Large intestine (tissue), 3 donors: Measurements from ENCODE around the gene MORN3. TPM values are rescaled to one million over a fixed set of nuclear protein-coding genes. Genes with fewer than 3 reads are reported as not detected.
"Not testable (repeated sequence)": the region's sequence is repeated elsewhere in the genome, so short reads cannot be mapped to it uniquely, and the experiment has no call there.

Source experiments
- DNase-seq, 2 donors: peaks; one replicate each; pipeline versions ENCODE4 v3.0.0 to v3.0.0-alpha.2; 2013
- H3K27ac ChIP-seq: one replicate; pipeline ENCODE4 v1.5.1; 2013; ENCODE audit warnings: low read length
- H3K27me3 ChIP-seq: 2 replicates; pipeline ENCODE4 v1.6.1; 2013; ENCODE audit warnings: low read length; ENCODE audit not compliant: control insufficient read depth, insufficient read depth
- H3K36me3 ChIP-seq: 2 replicates; pipeline ENCODE4 v1.6.1; 2013; ENCODE audit warnings: low read length; ENCODE audit not compliant: control insufficient read depth, insufficient read depth
- H3K4me1 ChIP-seq: one replicate; pipeline ENCODE4 v1.6.1; 2013; ENCODE audit warnings: low read length; ENCODE audit not compliant: control insufficient read depth, insufficient read depth
- H3K4me3 ChIP-seq: one replicate; pipeline ENCODE4 v1.5.1; 2013; ENCODE audit warnings: low read length
- H3K9me3 ChIP-seq: one replicate; pipeline ENCODE4 v1.6.1; 2013; ENCODE audit warnings: mild to moderate bottlenecking, low read depth, low read length, moderate library complexity; ENCODE audit not compliant: control insufficient read depth
- WGBS: methylation state at CpG from one replicate; pipeline ENCODE4 v1.1.5; 2013; ENCODE audit warnings: low lambda C conversion rate; ENCODE audit not compliant: insufficient coverage; 5-methylcytosine and 5-hydroxymethylcytosine counted together
- polyA plus RNA-seq: library from polyadenylated mRNA; unstranded; fragments of 120-200 nt; gene quantifications from one replicate; pipeline ENCODE4 v1.2.1, GENCODE V29; 2013

MORN3 gene
- polyA plus RNA-seq, 1 donor: 3.5 TPM

DNA sequence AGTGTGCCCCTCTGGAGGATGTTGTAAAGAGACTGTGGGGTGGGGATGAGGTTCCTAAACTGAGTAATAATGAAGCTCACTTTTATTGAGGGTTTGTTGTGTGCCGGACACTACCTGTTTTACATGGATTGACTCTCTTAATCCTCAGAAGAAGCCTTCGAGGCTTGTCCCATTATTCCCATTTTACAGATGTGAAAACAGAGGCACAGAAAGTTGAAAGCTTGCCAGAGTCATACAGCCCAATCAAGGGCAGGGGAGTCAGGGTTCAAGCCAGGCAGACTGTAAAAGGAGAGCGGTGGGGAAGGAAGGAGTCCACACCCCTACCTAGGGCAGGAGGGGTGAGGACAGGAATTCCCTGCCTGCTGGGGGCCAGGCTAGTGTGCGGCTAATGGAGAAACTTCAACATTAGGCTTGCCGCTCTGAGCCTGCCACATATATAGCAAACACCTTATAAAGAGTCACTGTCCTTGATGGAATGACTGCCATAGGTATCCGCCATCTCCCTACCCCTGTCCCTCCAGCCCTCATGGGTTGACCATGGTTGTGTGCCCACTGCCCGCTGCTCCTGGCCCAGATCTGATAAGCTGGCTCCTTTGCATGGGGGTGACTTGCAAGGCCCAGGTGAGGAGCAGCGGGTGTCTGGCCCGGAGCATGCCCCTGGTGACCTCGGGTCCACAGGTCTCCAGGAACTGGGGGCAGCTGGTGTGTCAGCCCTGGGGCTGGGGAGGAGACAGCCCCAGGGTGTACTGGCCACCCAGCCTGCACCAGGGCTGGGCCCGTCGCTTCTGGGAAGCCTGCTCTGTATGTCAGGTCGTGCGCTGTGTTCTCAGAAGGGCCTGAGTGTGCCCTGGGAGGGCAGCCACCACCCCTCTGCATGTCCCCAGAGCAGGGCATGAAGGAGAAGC is 30.9 kb downstream of the MORN3 start:
- Histone ChIP-seq H3K4me1 (no peaks in the 10 kb centered on the region), H3K9me3 (peaks cover 7% of the 10 kb centered on the region), H3K27me3 (no peaks in the 10 kb centered on the region), H3K27ac (no peak overlapping the region), H3K36me3 (peaks cover 29% of the 10 kb centered on the region), H3K4me3 (no peak overlapping the region)
- no peak for DNase-seq
- WGBS: no CpG with 5 or more reads among the region's 14 CpGs

DNA sequence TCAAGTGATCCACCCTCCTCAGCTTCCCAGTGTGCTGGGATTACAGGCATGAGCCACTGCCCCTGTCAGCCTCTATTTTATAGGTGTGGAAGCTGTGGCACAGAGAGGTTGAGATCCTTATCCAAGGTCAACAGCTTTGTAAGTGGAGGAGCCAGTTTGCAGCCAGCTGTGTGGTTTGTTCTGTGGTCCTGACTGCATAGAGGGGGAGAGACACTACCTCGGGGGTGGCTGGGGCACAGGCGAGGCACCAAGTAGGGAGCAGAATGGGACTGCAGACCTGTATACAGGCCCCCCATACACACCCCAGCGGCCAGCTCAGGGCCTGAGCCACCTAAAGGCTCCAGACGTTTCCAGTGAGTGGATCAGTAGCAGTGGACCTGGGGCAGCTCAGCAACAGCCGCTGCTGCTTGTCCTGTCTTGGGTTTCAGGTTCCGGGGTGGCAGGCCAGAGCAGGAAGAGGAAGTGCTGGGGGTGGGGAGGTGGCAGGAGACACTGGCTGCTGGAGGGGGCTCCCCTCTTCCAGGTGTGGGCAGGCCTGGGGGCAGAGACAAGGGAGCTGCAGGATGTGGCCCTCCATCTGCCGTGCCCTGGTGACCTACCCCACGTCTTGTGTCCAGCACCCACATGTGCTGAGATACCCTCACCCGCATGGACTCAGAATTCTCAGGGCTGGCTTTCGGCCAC is 32.1 kb downstream of the MORN3 start:
- no peaks in the 10 kb centered on the region for H3K27me3 ChIP-seq
- DNase-seq: no peak
- H3K27ac ChIP-seq: no peak overlapping the region
- peaks cover 9% of the 10 kb centered on the region for H3K4me1 ChIP-seq
- no CpG with 5 or more reads among the region's 10 CpGs for WGBS
- peaks cover 7% of the 10 kb centered on the region for H3K9me3 ChIP-seq
- H3K4me3 ChIP-seq: no peak overlapping the region
- peaks cover 29% of the 10 kb centered on the region for H3K36me3 ChIP-seq

DNA sequence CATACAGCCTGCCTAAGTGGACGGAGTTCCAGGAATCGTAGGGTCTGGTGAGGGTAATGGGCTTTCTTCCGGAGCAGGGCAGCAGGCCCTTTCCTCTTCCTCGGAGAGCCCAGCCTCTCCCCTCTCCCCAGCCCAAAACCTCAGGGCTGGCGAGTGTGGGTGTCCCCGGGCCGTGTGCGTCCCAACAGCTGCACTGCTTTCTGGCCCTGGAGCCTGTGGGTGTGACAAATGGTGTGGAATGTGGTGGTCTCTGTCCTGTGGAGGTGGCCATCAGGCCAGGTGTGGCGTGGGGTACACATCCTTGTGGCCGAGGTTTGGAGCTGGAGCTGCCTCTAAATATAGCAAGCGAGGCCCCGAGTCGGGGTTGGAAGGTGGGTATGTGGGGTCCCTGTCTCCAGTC is 34.6 kb downstream of the MORN3 start:
- no peak for DNase-seq
- no CpG with 5 or more reads among the region's 13 CpGs for WGBS
- H3K4me1 ChIP-seq: peaks cover 20% of the 10 kb centered on the region
- peaks cover 15% of the 10 kb centered on the region for H3K36me3 ChIP-seq
- no peak overlapping the region for H3K4me3 ChIP-seq
- no peak overlapping the region for H3K27ac ChIP-seq
- H3K27me3 ChIP-seq: no peaks in the 10 kb centered on the region
- H3K9me3 ChIP-seq: peaks cover 7% of the 10 kb centered on the region

DNA sequence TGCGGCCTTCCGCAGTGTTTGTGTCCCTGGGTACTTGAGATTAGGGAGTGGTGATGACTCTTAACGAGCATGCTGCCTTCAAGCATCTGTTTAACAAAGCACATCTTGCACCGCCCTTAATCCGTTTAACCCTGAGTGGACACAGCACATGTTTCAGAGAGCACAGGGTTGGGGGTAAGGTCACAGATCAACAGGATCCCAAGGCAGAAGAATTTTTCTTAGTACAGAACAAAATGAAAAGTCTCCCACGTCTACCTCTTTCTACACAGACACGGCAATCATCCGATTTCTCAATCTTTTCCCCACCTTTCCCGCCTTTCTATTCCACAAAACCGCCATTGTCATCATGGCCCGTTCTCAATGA is 35.6 kb downstream of the MORN3 start:
- H3K27ac ChIP-seq, H3K4me3 ChIP-seq, H3K27me3 ChIP-seq, H3K9me3 ChIP-seq, DNase-seq: not testable (repeated sequence)
- Histone ChIP-seq H3K4me1 (peaks cover 29% of the 10 kb centered on the region), H3K36me3 (peaks cover 16% of the 10 kb centered on the region)
- no CpG with 5 or more reads among the region's 11 CpGs for WGBS

DNA sequence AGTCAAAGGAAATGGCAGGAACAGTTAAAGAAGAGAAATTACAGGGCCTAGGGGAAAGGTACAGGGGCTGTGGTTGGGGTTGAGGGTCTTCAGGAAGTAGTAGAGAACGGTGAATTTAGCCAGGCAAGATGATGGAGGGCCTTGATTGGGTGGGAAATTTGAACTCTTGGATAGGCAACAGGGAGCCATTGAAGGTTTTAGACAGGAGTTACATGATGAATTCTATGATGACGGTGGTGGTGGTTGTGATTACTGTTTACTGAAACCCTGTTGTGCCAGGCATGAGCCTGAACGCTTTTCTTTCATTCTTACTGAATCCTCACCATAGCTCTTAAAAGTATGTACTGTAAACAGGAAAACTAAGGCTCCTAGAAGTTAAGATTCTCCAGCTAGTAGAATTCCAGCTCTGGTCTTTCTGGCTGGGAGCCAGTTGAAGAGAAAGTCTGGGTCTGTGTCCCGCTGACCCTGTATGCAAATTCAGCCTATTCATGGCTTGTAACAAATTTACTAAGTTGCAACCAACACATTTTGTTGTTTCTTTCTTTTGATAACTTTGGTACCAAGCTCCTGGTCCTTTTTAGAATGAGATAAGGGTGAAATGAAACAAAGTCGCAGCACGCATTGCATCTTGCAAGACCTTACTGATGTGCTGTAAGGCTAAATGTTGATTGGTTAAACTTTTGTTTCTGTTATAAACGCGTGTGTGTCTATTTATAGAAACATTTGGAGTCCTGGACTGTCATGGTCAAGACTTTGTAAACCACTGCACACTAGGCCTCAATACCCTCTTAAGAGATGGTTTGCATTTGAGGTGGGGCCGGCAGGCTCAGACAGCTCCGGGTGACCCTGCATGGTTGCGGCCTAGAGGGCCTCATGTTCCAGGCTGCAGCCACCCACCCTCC is 37.1 kb downstream of the MORN3 start:
- DNase-seq: no peak
- no peaks in the 10 kb centered on the region for H3K27me3 ChIP-seq
- H3K4me3 ChIP-seq: no peak overlapping the region
- peaks cover 15% of the 10 kb centered on the region for H3K36me3 ChIP-seq
- peaks cover 7% of the 10 kb centered on the region for H3K9me3 ChIP-seq
- H3K27ac ChIP-seq: peak overlapping the region; percentile 55
- H3K4me1 ChIP-seq: peaks cover 40% of the 10 kb centered on the region
- 45% methylated on average over 4 of the region's 11 CpGs for WGBS

DNA sequence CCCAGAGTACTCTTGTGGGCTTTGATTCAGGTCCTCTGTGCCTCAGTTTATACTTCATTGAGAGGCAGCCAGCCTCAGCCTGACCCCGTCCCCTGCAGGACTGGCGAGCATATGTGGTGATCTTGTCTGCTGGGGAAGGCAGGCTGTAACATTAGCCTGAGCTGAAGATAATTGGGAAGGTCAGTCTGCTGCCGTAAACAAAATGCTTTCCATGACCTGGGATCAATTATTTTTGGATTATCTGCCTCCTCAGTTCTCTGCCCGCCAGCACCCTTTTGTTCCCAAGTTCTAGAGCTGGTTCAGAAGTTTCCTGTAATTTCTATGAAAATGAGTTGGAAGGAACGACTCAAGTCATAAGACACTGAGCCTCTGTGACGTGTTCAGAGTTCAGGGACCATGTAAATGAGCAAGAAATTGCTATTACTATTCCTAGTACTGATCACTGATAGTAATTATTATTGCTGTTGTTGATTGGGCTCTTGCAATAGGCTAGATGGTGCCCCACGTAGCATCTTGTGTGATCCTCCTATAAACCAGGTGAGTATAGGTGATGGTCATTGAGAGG is 38.6 kb downstream of the MORN3 start:
- peaks cover 42% of the 10 kb centered on the region for H3K4me1 ChIP-seq

DNA sequence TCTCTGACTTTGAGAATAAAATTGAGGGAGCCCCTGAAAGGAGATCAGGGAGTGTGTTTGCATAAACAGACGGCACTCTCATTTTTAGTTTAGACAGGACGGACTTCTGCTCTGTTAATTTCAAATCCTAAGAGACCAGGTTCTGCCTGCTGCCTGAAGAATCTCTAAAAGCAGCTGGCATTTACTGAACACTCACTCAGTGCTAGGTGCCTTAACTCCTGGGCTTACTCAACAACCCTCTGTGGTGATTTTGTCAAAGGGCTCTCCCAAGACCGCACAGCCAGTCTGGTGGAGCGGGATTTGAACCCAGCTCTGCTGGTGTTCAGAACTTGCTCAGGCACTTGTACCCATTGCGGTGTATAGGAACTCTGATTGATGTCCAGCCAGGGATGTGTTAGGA is 40.9 kb downstream of the MORN3 start:
- Histone ChIP-seq H3K36me3 (peaks cover 7% of the 10 kb centered on the region), H3K27ac (peak overlapping the region; percentile 99), H3K4me1 (peaks cover 52% of the 10 kb centered on the region), H3K4me3 (peak overlapping the region; percentile 87), H3K27me3 (no peaks in the 10 kb centered on the region), H3K9me3 (no peaks in the 10 kb centered on the region)
- DNase-seq: no peak
- no CpG with 5 or more reads among the region's 5 CpGs for WGBS

More for the DNA sequence above, 38.6 kb downstream of the MORN3 start:
- H3K9me3 ChIP-seq: peaks cover 7% of the 10 kb centered on the region
- H3K36me3 ChIP-seq: peaks cover 10% of the 10 kb centered on the region
- peak in 1 of 2 donors; percentile 68 for DNase-seq
- WGBS: no CpG with 5 or more reads among the region's 7 CpGs
- H3K4me3 ChIP-seq: no peak overlapping the region
- no peaks in the 10 kb centered on the region for H3K27me3 ChIP-seq
- peak overlapping the region; percentile 41 for H3K27ac ChIP-seq

DNA sequence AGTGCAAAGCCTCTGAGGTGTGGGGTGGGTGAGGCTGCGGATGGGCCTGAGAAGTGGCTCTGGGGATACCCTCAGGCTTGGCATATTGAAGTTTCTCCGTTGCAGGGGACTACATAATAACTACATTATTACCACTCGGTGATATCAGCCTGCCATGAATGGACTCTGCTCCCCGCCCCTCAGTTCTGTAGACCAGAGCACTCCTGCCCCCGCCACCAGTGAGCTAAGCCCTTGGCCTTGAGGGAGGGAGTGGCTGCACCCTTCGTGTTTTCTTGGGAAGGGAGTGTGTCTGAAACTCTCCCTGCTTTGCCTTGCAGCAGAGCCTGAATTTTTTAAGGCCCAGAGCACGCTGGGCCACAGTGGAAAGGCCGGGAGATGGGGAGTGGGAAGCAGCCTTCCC is 41.4 kb downstream of the MORN3 start:
- Histone ChIP-seq H3K27me3 (no peaks in the 10 kb centered on the region), H3K36me3 (peaks cover 7% of the 10 kb centered on the region), H3K4me1 (peaks cover 48% of the 10 kb centered on the region), H3K9me3 (no peaks in the 10 kb centered on the region), H3K27ac (peak overlapping the region; percentile 99), H3K4me3 (peak overlapping the region; percentile 87)
- DNase-seq: peak; percentile 65 to 90
- no CpG with 5 or more reads among the region's 8 CpGs for WGBS

DNA sequence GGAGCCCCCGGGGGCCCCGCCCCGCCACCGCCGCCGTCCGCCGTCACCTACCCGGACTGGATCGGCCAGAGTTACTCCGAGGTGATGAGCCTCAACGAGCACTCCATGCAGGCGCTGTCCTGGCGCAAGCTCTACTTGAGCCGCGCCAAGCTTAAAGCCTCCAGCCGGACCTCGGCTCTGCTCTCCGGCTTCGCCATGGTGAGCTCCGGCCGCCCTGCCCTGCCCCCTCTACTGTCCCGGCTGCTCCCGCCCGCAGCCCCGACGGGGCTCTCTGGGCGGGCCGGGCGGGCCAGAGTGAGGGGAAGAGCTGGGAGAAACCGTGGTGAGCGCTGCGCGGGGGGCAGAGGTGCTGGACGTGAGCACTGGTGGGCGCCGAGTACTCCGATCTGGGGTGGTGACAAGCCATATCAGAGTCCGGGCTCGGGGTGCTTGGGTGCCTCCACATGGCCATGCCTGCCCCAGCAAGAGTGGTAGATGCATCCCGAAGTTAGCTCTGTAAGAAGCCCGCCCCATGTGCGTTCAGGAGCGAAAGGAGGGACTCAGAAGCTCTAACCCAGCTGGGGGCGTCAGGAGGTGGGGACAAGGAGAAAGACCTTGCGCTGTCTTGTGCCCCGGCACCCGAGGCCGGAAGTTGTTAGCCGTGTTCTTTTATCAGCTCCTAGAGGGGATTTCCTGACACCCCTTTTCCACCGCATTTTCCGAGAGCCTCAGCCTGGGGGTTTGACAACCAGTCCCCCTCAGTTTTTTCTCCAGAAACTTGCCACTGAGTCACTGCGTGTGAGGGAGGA is 42.4 kb downstream of the MORN3 start:
- DNase-seq: peak; percentile 52 to 80
- Histone ChIP-seq H3K27me3 (no peaks in the 10 kb centered on the region), H3K9me3 (no peaks in the 10 kb centered on the region), H3K36me3 (peaks cover 7% of the 10 kb centered on the region), H3K4me1 (peaks cover 43% of the 10 kb centered on the region), H3K27ac (peak overlapping the region; percentile 99), H3K4me3 (peak overlapping the region; percentile 87)
- WGBS: 0% methylated on average over 1 of the region's 53 CpGs
